AG08396 (cell line): ENCODE results near the gene GLOD4.
"Not testable (repeated sequence)": the region's sequence is repeated elsewhere in the genome, so short reads cannot be mapped to it uniquely, and the experiment has no call there.

Experiments
- DNase-seq: peaks from one replicate; pipeline ENCODE4 v3.0.0; 2012; ENCODE audit warnings: low spot score, mixed read lengths

The GLOD4 gene

DNA sequence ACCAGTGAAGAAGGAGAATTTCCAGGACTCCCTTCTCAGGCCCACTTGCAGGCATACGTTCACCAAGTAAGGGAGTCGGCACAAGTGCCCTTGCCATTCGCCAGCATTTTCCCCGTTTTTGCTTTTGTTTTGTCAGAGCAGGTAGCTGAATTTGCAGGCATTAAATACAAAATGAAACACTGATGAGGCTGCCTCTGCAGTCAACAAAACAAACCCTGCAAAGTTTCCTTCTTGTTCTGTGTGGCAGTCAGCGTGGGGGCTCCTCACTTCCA lies 7.8 kb downstream of the GLOD4 start:
- DNase-seq = no peak

GRCh38 chr17:773467-774312 lies 8.4 kb downstream of the GLOD4 start:
- DNase-seq = no peak

DNA sequence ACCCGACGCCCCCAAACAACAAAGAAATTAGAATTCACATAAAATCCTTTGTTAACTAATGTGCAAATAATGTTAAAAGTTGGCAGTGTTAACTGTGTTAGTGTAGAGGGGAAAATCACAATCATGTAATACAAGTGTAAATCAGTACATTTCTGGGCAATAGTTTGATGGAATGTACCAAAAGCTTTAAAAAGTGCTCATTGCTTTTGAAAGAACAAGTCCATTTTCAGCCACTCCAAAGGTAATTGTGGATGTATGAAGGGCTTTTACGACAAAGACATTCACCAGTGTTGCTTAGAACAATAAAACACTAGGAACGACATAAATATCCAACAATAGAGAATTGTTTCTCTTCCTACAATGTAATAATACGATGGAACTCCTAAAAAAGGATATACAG lies 9.1 kb downstream of the GLOD4 start:
- DNase-seq = no peak

DNA sequence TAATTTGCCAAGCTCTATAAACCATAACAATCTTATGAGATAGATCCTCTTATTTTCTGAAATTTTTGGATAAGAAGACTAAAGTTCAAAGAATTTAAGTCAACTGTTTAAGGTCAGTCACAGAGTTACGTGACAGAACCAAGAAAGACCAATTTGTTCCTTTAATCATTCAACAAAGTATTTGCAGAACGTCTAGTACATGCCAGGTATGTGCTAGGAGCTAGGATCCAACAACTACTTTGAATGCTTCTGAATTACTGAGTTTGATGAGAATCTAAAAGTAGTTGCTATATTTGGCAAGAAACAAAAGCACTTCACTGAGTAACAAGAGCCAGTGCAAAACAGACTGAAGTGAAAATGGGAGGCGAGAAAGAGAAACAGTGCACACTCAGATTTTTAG lies 15.0 kb downstream of the GLOD4 start:
- DNase-seq = no peak

GRCh38 chr17:760371-760770 lies 21.7 kb downstream of the GLOD4 start:
- DNase-seq = no peak

- no peak for DNase-seq
These were observed 22.1 kb downstream of the GLOD4 start for GRCh38 chr17:759964-760363.

GRCh38 chr17:756010-756567 lies 26.0 kb downstream of the GLOD4 start:
- DNase-seq = not testable (repeated sequence)

GRCh38 chr17:755319-755961 lies 26.6 kb downstream of the GLOD4 start:
- not testable (repeated sequence) for DNase-seq

DNA sequence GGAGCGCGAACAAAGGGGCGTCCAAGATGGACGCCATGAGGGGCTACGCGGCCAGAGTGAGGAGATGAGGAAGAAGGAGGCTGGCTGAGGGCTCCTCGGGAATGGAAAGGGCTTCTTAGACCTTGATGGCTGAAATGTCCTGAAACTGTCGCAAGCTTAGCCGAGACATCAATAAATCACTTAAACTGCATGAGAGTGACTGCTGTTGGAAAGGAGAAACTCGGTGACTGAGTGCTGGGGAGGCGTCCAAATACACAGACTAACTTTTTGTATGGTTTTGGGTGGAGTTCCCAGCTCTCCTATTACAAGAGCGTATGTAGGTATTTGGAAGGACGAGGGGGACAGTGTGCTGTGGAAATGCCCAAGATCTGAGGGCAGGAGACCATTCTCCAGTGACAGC lies 28.7 kb downstream of the GLOD4 start:
- no peak for DNase-seq

DNA sequence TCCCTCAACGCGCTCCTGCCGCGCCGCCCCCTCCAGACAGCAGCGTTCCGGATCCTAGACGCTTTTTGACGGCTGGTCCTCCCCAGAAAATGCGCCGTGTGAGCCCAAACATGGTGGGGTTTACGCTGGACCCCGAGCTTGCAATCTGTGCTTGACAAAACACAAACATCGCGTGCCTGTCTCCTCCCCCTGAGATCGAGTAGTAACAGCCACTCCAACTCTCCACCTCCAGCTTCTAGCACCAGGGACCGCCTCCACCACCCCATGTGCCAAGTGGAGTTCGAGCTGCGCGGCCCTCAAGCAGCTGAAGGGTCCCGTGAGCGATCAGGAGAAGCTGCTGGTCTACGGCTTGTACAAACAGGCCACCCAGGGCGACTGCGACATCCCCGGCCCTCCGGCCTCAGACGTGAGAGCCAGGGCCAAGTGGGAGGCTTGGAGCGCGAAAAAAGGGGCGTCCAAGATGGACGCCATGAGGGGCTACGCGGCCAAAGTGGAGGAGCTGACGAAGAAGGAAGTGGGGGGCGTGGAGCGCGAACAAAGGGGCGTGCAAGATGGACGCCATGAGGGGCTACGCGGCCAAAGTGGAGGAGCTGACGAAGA lies 29.4 kb downstream of the GLOD4 start:
- peak; percentile 69 for DNase-seq

DNA sequence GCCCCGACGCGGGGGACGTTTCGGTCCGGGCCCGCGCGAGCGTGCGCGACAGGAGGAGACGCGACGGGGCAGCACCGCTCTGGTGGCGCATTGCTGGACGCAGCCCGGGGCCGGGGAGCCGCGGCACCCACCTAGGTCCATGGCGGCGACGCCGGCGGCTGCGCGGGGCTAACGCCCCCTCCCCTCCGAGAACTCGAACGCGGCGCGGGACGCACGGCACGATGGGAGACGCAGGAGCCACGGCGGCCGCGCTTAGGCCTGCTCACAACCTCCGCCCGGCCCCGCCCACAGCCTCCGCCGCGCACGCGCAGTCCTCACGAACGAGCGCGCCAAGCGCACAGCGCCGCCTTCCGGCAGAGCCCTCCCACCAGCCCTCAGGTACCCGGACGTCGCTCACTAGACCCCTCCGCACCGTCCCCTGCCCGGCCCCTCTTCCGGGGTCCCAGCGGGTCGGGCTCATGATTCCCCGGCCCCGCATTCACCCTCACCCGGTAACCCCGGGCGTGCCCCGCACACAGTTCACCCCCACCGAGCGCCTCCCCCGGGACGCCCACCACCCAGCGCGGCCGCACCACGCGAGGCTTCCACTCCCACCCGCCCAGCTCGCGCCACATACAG lies 30.0 kb downstream of the GLOD4 start, which contains the start of gene GEMIN4:
TSS of gene GEMIN4 (minus strand) at position 263 of the 618 bp plus-strand sequence. CDS start at position 141, 122 bp downstream.
- DNase-seq = peak; percentile 99

DNA sequence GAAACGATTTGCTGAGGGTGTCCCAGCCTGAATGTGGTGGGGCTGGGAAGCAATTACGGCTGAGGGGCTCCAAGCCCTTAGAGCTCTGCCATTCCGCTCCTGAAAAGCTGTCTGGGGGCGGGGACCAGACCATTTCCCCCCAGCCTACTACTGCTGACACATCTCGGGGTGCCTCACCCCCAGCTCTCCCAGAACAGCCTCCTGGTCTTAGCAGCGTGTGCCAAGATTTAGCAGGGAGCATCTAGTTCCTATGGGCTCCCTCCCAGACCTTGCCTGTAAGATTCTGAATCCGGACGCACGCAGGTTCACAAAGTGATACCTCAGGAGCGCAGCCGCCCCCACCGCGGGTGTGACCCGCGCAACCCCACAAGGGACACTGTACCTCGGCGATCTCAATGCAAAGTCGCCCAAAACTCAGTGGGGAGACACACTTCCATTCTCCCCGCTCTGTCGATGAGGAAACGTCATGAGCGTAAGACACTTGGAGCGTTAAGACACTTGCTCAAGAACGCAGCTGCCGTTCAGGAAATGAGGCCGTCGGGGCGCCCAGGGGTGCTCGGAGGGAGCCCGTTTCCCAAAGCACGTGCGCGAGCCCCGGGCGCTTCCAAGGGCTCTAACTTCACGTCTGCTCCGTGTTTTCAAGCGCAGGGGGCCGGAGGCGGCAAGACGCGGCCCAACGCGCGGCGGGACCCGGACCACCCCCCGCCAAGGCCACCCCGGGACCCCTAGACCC lies 30.6 kb downstream of the GLOD4 start:
- DNase-seq = peak; percentile 63

DNA sequence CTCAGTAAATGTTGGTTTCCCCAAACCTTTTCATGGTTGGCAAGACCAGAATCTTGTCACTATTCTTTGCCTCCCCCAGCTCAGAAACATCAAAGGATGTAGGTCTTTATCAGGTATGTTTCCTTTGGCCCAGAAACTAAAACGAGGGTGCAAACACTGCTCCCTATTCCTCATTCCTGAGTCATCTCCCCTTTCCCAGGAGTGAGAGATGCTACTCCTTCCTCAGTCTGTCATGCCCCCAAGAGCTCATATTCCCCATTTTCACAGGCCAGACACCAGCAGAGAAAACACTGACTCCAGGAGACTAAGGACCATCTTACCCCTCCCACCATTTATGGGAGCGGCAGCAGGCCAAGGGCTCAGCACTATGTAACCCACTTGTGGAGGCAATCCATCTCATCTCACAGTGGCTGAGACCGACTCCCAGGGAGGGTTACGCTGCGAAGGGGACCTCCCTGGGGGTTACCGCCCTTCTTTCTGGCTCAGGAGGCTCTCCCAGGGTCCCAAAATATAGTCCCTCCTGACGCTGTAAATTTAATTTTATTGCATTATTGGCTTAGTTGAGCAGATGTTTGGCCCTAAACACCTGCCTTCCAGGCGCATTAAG lies 31.5 kb downstream of the GLOD4 start:
- no peak for DNase-seq

- not testable (repeated sequence) for DNase-seq
These were observed 32.7 kb downstream of the GLOD4 start for GRCh38 chr17:749359-749758.

DNA sequence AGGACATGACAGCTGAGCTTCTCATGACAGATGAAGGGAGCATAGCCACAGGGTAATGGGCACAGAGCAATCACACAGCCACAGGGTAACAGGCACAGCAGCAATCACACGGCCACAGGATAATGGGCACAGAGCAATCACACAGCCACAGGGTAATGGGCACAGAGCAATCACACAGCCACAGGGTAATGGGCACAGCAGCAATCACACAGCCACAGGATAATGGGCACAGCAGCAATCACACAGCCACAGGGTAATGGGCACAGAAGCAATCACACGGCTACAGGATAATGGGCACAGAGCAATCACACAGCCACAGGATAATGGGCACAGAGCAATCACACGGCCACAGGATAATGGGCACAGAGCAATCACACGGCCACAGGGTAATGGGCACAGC lies 33.5 kb downstream of the GLOD4 start:
- not testable (repeated sequence) for DNase-seq

- DNase-seq = no peak
These were observed 35.1 kb downstream of the GLOD4 start for GRCh38 chr17:746783-747629.

DNA sequence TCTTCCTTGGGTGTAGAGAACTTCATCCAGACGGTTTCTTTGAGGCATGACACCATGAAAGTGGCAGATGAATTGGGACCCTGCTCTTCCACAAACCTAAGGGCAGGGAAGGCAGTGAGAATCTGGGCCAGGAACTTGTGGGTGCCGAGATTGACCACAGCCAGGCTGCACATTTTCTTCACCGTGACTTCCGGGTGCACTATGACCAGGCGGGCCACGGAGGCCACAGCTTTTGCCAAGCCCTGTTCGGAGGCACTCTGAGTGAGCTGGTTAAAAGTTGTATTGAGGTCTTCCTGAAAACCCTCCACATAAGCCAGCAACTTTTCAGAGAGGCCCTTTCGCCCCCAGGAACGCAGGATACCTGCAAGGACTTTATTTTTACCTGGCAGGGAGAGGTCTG lies 35.9 kb downstream of the GLOD4 start:
- DNase-seq = no peak

- DNase-seq = no peak
These were observed 36.7 kb downstream of the GLOD4 start for GRCh38 chr17:745406-745805.

DNA sequence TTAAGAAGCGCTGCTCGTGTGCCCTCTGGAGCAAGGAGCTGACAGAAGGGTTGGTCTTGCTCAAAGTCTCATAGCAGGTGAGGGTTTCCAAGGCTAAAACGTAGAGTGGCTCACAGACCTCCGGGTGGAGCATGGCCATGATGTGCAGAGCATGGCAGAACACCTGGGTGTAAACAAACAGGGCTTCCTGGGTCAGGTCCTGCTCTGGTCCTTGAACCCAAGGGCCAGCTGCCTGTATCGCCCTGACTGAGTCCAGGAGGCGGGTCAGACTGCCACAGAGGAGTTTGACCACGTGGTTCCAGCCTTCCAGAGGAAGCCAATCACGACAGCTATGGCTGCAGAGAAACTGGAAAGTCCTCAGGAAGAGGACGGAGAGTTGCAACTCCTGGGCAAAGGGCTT lies 37.1 kb downstream of the GLOD4 start:
- DNase-seq = no peak

GRCh38 chr17:743139-743538 lies 38.9 kb downstream of the GLOD4 start:
- DNase-seq = no peak
